Mesenchymal stem cell (in vitro differentiated cells and primary cell): Measurements from ENCODE around the gene PCIF1.

ENCODE experiments used
- DNase-seq: peaks from one replicate; pipeline ENCODE4 v3.0.0-alpha.2; 2013
- H2AFZ ChIP-seq: one replicate; pipeline ENCODE4 v1.6.1; 2013; ENCODE audit warnings: low read depth, mild to moderate bottlenecking, control low read depth, inconsistent platforms, low read length, moderate library complexity
- H2AK5ac ChIP-seq: 2 replicates; pipeline ENCODE4 v1.6.1; 2013; ENCODE audit warnings: low read length, moderate library complexity, mild to moderate bottlenecking, inconsistent platforms; ENCODE audit not compliant: severe bottlenecking
- H2BK120ac ChIP-seq: one replicate; pipeline ENCODE4 v1.6.1; 2013; ENCODE audit warnings: low read depth, mild to moderate bottlenecking, inconsistent platforms, low read length, moderate library complexity
- H2BK12ac ChIP-seq, 2 experiments: one replicate each; pipeline ENCODE4 v1.6.1; 2013; ENCODE audit warnings: inconsistent platforms in 2 of 2, low read length in 2 of 2, mild to moderate bottlenecking in 2 of 2, moderate library complexity in 2 of 2, control low read depth in 1 of 2
- H2BK15ac ChIP-seq: one replicate; pipeline ENCODE4 v1.6.1; 2013; ENCODE audit warnings: mild to moderate bottlenecking, low read depth, inconsistent platforms; ENCODE audit not compliant: poor library complexity, severe bottlenecking
- H2BK5ac ChIP-seq: 2 replicates; pipeline ENCODE4 v1.6.1; 2013; ENCODE audit warnings: low read depth, mild to moderate bottlenecking, low read length, control low read depth, inconsistent platforms; ENCODE audit not compliant: poor library complexity, severe bottlenecking
- H3K14ac ChIP-seq, 2 experiments: one replicate each; pipeline ENCODE4 v1.6.1; 2013; ENCODE audit warnings: inconsistent platforms in 2 of 2, low read length in 2 of 2, control low read depth in 1 of 2, mild to moderate bottlenecking in 1 of 2, moderate library complexity in 1 of 2
- H3K18ac ChIP-seq, 2 experiments: one replicate each; pipeline ENCODE4 v1.6.1; 2013; ENCODE audit warnings: inconsistent platforms in 2 of 2, low read length in 2 of 2, control low read depth in 1 of 2, low read depth in 1 of 2, mild to moderate bottlenecking in 1 of 2
- H3K23ac ChIP-seq, 2 experiments: one replicate each; pipeline ENCODE4 v1.6.1; 2013; ENCODE audit warnings: inconsistent platforms in 2 of 2, low read length in 2 of 2, mild to moderate bottlenecking in 2 of 2, moderate library complexity in 2 of 2, control low read depth in 1 of 2
- H3K27ac ChIP-seq: 2 replicates; pipeline ENCODE4 v1.5.1; 2013; ENCODE audit warnings: mild to moderate bottlenecking, moderate library complexity, low read length, control low read depth, inconsistent platforms; ENCODE audit not compliant: poor library complexity, severe bottlenecking
- H3K27me3 ChIP-seq, 2 experiments: 2 replicates each; pipeline versions ENCODE4 v1.6.1 to v1.7.0; 2013; ENCODE audit warnings: low read length in 2 of 2, mild to moderate bottlenecking in 2 of 2, moderate library complexity in 2 of 2, control low read depth in 1 of 2, inconsistent platforms in 1 of 2; ENCODE audit not compliant: control insufficient read depth in 1 of 2, insufficient read depth in 1 of 2
- H3K36me3 ChIP-seq, 2 experiments: 2 replicates each; pipeline versions ENCODE4 v1.6.1 to v1.7.0; 2013; ENCODE audit warnings: low read length in 2 of 2, control low read depth in 1 of 2, inconsistent platforms in 1 of 2, low read depth in 1 of 2, mild to moderate bottlenecking in 1 of 2; ENCODE audit not compliant: insufficient read depth in 2 of 2, control insufficient read depth in 1 of 2
- H3K4ac ChIP-seq, 2 experiments: one replicate each; pipeline ENCODE4 v1.6.1; 2013; ENCODE audit warnings: inconsistent platforms in 2 of 2, low read length in 2 of 2, mild to moderate bottlenecking in 2 of 2, moderate library complexity in 2 of 2, control low read depth in 1 of 2, low read depth in 1 of 2
- H3K4me1 ChIP-seq: 2 replicates; pipeline ENCODE4 v1.6.1; 2013; ENCODE audit warnings: low read depth, low read length, control low read depth; ENCODE audit not compliant: control insufficient read depth, insufficient read depth
- H3K4me2 ChIP-seq: 2 replicates; pipeline ENCODE4 v1.6.1; 2013; ENCODE audit warnings: low read length, mild to moderate bottlenecking, inconsistent platforms; ENCODE audit not compliant: poor library complexity, severe bottlenecking
- H3K4me3 ChIP-seq, 2 experiments: 2 replicates each; pipeline versions ENCODE4 v1.5.1 to v1.7.0; 2013; ENCODE audit warnings: low read length in 2 of 2, mild to moderate bottlenecking in 2 of 2, control low read depth in 1 of 2, low read depth in 1 of 2; ENCODE audit not compliant: insufficient read depth in 1 of 2
- H3K79me1 ChIP-seq: replicated peaks from 2 replicates; pipeline ENCODE4 v1.6.1; 2013; ENCODE audit warnings: mild to moderate bottlenecking, control low read depth, low read length, inconsistent platforms; ENCODE audit not compliant: poor library complexity, severe bottlenecking
- H3K9ac ChIP-seq: 2 replicates; pipeline ENCODE4 v1.7.0; 2013; ENCODE audit warnings: mild to moderate bottlenecking, low read length, moderate library complexity
- H3K9me3 ChIP-seq: 2 replicates; pipeline ENCODE4 v1.7.0; 2013; ENCODE audit warnings: mild to moderate bottlenecking, low read length; ENCODE audit not compliant: control insufficient read depth
- H4K8ac ChIP-seq: one replicate; pipeline ENCODE4 v1.6.1; 2013; ENCODE audit warnings: inconsistent platforms, mild to moderate bottlenecking, low read length, moderate library complexity
- H4K91ac ChIP-seq: one replicate; pipeline ENCODE4 v1.6.1; 2013; ENCODE audit warnings: mild to moderate bottlenecking, low read length, inconsistent platforms
- WGBS: methylation state at CpG from one replicate; pipeline ENCODE4 v1.1.7; 2013; ENCODE audit warnings: mixed read lengths; 5-methylcytosine and 5-hydroxymethylcytosine counted together

PCIF1 gene

DNA sequence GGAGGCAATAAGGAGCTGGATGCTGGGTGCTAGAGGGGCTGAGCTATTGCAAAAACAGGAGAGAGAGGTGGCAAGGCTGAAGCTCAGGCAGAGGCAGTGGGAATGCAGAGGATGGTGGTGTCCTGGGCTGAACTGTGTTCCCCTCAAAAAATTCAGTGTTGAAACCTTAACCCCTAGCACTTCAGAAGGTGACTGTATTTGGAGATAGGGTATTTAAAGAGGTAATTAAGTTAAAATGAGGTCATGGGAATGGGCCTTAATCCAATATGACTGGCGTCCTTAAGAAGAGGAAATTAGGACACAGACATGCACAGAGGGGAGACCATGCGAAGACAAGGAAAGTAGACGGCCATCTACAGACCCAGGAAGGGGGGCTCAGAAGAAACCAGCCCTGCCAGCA, 62.7 kb downstream of the PCIF1 start:
- Histone ChIP-seq H2AK5ac (no peak overlapping the region), H2BK15ac (no peak overlapping the region), H3K79me1 (no peaks in the 10 kb centered on the region), H3K4me1 (peaks cover 2% of the 10 kb centered on the region), H2BK12ac (no peak overlapping the region), H2AFZ (no peak overlapping the region), H2BK120ac (no peak overlapping the region), H3K23ac (no peak overlapping the region), H3K4me2 (no peak overlapping the region), H4K8ac (no peak overlapping the region), H3K36me3 (no peaks in the 10 kb centered on the region), H3K4ac (no peak overlapping the region), H3K18ac (no peak overlapping the region), H3K27me3 (peaks cover 51 to 67% of the 10 kb centered on the region in 2 experiments), H3K9ac (no peak overlapping the region), H3K14ac (no peak overlapping the region), H3K9me3 (no peaks in the 10 kb centered on the region), H4K91ac (no peak overlapping the region), H3K4me3 (no peak overlapping the region), H2BK5ac (no peak overlapping the region), H3K27ac (no peak overlapping the region)
- WGBS, result 44% methylated on average over 3 of the region's 3 CpGs
- DNase-seq, result no peak
